Measurements from ENCODE around the gene ASIC1.

The ASIC1 gene

GRCh38 chr12:50085615-50086072, 28.2 kb downstream of the ASIC1 start:
- DNase-seq, result peak; percentile 34

- no peak for DNase-seq
These were observed 28.8 kb downstream of the ASIC1 start for GRCh38 chr12:50086148-50086547.

- no peak for DNase-seq
These were observed 29.8 kb downstream of the ASIC1 start for GRCh38 chr12:50087151-50087550.

DNA sequence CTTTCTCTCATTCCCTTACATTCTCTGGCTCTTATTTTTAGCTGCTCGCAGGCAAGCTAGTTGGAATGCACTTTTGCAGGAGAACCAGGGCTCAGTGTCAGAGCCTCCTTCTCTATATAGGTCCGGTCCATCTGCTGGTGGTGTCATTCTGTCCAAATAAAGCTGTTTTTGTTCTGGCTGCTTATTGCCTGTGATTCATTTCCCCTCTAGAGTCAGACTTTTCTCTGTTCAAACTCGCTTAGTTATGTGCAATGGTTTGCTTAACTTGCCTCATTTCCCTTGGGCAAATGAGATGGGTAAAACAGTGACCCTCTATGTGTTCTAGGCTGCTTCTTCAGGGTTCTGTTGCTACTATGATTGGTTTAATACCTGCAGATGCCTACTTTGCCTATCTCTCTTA, 30.6 kb downstream of the ASIC1 start:
- no peak for DNase-seq

DNA sequence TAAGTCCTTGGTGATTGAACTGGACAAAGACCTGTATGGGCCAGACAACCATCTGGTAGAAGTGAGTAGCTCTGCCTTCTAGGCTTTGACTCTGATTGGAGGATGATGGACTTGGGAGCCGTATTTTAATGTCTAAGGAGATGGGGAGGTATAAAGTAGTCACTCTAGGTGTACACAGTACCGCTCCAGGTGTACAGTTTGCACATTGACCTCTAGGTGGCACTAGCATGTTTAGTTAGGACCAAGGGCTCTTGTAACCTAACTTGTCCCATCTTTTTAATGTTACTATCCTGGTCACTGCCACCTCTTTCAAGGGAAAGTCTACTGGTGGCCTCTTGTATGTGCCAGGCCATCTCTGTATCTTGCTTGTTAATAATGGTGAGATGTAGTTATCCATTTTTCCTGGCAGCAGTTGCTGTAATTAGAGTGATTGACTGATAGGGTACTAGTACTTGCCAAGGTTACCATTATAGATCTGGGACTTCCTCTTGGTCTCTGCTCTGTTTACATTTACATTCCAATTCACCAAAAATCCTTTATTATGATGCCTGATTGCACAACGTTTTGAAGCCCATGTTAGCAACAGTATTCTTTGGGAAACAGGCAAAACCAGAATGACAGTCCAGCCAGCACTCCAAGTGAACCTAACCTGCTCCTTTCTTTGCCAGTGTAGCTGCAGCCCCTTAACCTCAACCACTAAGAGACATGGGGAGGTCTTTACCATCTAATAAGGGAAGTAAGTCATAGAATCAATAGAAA, 31.4 kb downstream of the ASIC1 start:
- peak; percentile 38 for DNase-seq

- DNase-seq, result no peak
These were observed 32.3 kb downstream of the ASIC1 start for GRCh38 chr12:50089730-50090129.

GRCh38 chr12:50090391-50090790, 33.0 kb downstream of the ASIC1 start:
- no peak for DNase-seq

DNA sequence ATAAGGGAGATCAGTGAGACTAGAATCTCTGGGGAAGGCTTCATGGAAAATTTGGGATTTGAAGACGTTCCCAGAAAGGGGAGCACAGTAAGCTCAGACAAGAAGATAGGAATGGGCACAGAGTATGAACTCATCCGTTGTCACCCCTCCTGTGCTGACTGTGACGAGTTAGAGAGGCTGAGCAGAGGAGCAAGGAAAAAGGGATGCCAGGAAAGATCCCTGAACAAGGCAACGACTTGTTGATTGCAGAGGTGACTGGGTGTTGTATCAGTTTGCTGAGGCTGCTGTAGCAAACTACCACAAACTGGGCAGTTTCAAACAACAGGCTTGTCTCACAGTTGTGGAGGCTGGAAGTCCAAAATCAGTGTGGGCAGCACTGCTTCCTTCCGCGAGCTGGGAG, 40.6 kb downstream of the ASIC1 start:
- DNase-seq, result no peak

DNA sequence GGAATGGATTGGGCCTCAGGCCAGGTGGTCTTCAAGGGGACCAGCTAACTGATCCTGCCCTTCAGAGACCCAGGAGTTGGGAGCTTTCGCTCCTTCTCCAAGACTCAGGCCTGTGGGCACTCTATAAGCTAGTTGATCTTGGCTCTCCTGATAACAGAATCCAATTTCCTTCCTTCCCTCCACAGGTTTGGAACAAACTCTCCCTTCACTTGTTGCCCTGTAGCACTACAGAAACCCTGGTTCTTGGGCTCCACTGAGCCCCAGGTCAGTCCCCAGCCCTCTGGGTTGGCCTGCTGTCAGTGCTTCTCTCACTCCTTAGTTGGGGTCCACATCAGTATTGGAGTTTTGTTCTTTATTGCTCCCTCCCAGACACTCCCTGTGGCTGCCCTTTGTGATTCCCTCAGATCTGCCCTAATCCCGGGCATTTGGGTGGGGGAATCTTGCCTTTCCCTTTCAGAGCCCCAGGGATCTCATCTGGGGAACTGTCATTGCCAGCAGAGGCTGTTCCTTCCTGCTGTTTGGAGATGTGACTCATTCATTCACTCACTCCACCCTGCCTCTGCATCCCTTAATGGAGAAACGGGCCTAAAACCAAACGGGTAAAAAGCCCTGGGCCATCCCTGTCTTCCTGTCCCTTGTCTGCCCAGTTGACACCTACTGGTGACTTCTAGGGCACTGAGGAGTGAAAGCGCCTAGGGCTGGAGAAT, 42.1 kb downstream of the ASIC1 start:
- no peak for DNase-seq

DNA sequence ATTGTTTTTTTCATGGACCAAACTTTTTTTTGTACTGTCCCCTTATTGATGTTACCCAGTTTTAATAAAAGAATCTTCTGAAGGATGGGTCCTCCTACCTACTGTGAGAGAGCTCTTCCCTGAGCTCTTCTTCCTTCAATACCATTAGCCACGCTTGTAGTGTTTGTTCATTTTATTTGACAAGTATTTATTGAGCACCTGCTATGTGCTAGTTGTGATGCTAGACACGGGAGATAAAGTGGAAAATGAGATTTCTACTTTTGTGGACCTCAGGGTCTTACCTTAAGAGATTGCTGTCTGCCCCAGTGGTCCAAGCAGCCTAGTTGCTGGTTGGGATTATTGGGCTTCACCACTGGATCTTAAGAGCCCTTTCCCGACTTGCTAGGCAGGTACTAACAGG, 43.2 kb downstream of the ASIC1 start:
- no peak for DNase-seq

DNA sequence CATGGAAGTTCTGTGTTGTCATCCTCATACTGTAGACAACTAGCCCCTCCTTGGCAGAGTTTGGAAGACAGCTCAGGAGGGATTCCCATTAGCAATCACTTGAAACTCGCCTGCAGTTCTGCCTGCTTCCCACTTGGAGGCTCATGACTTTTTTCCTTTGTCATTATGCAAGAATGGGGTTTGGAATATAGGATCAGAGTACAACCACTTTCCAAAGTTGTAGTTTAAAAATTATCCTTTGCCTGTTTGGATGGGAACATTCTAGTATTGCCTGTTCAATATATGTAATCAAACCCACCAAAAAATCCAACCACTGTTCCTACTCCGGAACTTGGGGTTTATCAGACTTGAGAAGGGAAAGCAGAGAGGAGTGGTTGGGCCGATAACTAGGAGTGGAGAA, 44.3 kb downstream of the ASIC1 start:
- no peak for DNase-seq

- DNase-seq, result no peak
These were observed 44.7 kb downstream of the ASIC1 start for GRCh38 chr12:50102131-50102531.

DNA sequence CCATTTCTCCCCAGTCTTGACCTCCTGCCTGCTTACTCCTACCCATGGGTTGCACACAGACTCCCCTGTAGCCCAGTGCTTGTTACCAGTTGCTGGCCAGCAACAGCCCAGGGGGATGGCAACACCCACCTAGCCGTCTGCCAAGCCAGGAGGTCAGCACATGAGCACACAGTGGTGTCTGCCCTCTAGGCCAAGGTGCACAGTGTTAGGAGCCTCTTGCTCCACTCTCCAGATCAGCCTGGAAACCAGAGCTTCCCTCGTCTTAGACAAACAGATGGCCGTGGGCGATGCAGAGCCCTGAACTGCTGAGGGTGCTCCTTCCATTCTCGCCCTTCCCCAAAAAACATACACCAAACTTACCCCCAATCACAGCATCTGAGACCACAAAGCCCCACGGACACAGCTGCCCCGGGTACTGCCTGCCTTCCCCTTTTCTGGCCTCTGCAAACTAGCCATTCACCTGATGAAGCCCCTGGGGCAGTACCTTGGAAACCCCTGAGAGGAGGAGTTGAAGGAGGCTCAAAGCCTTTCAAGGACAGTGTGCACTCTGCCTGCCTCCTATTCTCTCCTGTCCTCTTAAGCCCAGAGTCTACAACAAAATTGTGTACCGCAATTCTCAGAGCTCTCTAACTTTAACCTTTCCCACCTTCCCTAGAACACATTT, 45.4 kb downstream of the ASIC1 start:
- no peak for DNase-seq

DNA sequence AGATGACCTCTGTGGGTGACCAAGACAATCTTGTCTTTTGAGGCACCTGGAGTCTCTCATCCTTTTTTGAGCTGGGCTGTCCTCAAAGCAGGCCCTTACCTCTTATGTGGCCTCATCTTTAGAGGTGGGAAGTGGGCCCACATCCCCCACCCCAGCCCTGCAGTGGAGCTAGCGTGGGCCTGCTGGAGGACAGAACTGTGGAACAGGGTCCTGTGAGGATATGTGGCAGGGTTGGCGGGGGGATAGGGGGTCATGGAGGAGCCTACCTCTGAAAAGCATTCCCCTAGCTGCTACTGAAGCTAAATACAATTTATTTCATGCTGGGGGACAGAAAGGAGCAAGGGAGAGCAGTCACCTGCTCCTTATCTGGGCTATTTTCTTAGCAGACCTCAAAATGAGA, 46.0 kb downstream of the ASIC1 start:
- DNase-seq, result no peak

GRCh38 chr12:50103767-50104321, 46.4 kb downstream of the ASIC1 start, which contains the start of gene GPD1:
Gene GPD1 (plus strand): TSS chr12:50104008. CDS start chr12:50104051, 43 bp downstream.
- peak; percentile 52 for DNase-seq

- DNase-seq, result no peak
These were observed 47.3 kb downstream of the ASIC1 start for GRCh38 chr12:50104417-50105366.

DNA sequence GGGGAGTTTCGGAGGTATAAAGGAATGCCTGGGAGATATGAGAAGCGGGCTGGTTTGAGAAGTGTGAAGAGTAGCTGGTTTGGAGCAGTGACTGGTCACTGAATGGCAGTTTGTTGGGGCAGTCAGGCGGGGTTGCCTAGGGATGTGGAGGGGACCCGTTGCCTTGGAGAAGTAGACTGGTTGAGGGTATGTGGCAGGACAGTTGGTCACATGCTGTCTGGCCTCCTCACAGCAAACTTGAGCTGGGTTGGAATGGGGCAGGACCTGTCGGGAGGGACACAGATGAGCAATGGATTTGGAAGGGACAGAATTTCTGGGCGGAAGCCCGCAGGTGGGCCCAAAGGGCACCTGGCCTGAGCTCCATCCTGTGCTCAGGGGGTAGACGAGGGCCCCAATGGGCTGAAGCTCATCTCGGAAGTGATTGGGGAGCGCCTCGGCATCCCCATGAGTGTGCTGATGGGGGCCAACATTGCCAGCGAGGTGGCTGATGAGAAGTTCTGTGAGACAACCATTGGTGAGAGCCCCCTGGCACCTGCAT, 48.6 kb downstream of the ASIC1 start:
- DNase-seq, result no peak

GRCh38 chr12:50106907-50107306, 49.5 kb downstream of the ASIC1 start:
- DNase-seq, result no peak

- no peak for DNase-seq
These were observed 50.2 kb downstream of the ASIC1 start for GRCh38 chr12:50107416-50108268.

- no peak for DNase-seq
These were observed 51.9 kb downstream of the ASIC1 start for GRCh38 chr12:50109319-50109718.
